Effector CD4-positive, alpha-beta T cell (primary cell): ENCODE data around the gene YJEFN3.

Source experiments
- DNase-seq: peaks from one replicate; pipeline ENCODE4 v3.0.0-alpha.2; 2020
- total RNA-seq: gene quantifications from one replicate; lab custom pipeline; 2026; lab: John Stamatoyannopoulos, UW

YJEFN3 gene
- 2.3 reads per million, percentile 5 among the genes with 10 or more reads in this experiment for total RNA-seq

DNA sequence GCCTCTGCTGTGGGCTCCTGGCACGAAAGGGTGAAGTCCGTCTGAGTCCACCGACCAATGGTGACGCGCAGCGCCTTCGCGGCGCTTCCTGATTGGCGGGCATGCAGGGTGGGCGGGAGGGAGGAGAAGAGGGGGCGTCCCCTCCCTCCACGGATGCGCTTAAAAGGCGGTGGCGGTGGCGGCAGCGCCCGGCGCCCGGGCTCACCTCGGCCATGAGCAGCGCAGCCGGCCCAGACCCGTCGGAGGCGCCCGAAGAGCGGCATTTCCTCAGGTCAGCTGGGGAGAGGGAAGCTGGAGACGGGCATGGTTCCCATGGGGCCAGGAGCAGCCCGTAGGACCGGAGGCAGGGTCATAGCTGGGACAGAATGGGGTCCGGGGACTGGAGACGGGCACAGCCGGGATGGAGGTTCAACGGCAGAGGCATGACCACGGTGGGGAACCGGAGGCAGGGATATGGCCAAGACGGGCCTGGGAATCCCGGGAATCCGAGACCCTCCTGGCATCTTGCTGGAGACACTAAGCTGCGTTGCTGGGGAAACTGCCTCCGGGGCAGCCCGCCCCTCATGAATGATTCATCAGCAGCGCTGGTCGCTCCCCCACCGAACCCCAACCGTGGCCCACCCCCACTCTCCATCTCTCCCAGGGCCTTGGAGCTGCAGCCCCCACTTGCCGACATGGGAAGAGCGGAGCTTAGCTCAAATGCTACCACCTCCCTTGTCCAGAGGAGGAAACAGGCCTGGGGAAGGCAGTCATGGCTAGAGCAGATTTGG, at the start of gene YJEFN3:
YJEFN3 (plus strand) TSS at position 191 of the 770 bp plus-strand sequence; CDS start at position 213, 22 bp downstream.
- DNase-seq, result no peak

DNA sequence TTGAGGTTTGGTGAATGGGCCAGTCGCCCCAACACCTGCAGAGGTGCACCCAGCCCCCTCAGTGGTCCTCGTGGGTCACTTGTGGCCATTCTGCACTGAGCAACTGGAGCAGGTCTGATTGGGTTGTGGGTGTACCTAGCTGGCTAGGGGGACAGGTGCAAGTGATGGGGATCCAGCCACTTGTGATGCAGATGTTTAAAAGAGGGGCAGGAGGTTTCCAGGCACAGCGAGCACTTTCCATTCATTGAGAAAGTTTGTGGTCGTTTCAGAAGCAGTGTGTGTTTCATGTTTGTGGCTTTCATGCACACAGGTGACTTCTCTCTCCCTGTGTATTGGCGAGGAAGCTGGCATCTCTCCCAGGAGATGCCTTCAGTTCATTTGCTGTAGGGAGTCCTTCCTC, 48.0 kb upstream of the YJEFN3 start:
- DNase-seq, result no peak

GRCh38 chr19:19482809-19483596, 45.7 kb upstream of the YJEFN3 start:
- DNase-seq, result no peak

GRCh38 chr19:19485161-19485997, 43.3 kb upstream of the YJEFN3 start:
- no peak for DNase-seq

DNA sequence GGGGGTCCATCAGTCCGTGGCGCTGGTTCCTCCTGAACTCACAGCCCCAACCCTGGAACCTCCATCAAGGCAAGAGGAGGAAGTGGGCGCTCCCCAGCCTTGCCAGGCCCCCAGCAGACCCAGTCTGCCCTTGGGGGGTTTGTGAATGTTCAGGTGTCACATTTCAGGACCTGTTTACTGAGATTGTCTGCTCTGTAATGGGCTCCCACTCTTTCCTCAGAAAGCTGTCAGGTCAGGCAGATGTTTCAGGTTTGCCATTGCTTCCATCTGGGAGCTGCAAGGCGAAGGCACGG, 42.8 kb upstream of the YJEFN3 start:
- DNase-seq, result no peak

- DNase-seq, result no peak
These were observed 42.2 kb upstream of the YJEFN3 start for GRCh38 chr19:19486343-19487076.

- DNase-seq, result no peak
These were observed 41.4 kb upstream of the YJEFN3 start for GRCh38 chr19:19487077-19487949.

DNA sequence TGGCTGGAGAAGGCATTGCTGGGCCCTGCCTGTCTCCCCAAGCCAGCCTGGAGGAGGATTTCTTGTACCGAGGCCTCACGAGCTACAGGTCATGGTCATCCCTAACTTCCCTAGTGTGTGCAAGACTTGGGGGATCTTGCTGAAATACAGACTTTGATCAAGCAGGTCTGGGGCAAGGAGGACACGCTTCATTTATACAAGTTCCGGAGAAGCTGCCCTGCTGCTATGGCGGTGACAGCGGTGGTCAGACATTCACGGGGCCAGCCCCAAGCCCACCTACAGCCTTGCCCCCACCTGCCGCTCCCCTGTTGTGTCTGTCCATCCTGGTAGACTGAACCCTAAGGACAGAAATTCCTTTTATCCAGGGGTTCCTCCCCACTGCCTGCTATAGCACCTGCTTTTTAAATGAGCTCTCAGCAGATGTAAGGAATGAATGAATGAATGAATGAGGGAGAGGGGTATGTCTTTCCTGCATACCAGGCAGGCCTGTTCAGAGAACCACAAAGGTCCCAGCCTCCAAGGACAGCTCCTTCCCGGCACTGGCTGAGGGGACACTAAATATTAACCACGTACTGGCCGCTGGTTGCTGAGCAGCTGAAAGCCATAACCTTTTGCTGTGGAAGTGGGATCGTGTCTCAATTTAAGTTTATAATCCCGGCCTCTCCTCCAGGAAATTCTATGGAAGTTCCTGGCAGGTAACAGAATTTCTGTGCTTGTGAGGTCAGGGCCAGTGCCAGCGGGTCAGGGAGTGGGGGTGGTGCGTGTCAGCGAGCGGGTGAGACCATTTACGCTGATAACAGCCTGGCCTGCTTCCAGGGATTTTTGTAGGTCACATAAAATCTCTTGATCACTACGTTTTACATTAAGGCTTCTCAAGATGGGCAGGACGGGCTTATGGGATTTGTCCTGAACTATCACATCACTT, 40.5 kb upstream of the YJEFN3 start:
- no peak for DNase-seq

DNA sequence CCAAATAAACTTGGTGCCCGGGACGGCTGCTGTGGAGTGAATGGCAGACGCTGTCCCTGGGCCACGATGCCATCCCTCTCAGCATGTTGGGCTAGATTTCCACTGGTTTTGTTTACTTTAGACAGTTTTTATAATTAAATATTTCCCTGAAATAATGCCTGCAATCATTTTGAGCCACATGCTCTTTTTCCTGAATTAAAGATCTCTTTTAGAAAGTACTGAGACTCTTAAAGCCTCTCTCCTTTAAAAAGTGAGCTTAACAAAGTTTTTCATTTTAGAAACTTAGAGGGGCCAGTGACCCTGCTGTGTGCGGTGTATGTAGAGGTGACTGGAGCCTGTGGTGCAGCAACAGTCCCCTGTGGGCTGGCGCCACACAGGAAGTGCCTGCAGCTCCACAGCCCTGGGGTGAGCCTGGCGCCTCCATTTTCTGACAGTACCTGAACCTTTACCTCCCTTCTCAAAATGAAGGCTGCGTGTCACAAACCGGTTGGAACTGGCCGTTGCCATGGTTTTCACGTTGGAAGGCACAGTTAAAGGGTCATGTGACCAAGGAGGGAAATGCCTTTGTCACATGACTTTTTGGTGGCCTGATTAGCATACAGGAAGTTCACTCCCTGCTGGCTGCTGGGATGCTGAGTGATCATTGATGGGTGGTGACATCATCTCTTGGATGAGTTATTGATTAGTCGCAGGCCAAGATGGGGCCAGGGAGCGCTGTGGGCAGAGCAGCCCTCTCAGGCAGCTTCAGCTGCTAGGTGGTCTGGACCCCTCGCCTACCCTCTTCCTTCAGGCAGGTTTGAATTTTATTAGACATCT, 39.6 kb upstream of the YJEFN3 start:
- peak; percentile 91 for DNase-seq

DNA sequence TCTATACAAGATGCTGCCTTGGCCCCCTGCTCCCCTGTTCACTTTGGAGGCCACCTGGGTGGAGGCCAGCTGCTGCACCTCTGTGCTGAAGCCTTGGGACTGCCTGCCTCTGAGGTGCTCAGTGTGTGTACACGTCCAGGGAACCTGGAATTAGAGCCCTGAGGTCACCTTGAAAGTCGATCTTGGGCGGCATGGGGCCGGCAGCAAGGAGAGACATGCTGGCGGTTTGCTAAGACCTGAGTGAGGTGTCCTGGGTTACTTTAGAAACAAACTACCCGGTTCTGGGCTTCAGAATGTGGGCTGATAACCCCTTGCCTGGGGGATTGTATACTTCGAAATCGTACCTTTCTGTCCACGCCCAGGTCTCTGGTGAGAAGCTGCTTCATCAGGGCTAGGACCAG, 38.9 kb upstream of the YJEFN3 start:
- DNase-seq, result no peak

GRCh38 chr19:19490214-19490968, 38.3 kb upstream of the YJEFN3 start:
- peak; percentile 84 for DNase-seq

DNA sequence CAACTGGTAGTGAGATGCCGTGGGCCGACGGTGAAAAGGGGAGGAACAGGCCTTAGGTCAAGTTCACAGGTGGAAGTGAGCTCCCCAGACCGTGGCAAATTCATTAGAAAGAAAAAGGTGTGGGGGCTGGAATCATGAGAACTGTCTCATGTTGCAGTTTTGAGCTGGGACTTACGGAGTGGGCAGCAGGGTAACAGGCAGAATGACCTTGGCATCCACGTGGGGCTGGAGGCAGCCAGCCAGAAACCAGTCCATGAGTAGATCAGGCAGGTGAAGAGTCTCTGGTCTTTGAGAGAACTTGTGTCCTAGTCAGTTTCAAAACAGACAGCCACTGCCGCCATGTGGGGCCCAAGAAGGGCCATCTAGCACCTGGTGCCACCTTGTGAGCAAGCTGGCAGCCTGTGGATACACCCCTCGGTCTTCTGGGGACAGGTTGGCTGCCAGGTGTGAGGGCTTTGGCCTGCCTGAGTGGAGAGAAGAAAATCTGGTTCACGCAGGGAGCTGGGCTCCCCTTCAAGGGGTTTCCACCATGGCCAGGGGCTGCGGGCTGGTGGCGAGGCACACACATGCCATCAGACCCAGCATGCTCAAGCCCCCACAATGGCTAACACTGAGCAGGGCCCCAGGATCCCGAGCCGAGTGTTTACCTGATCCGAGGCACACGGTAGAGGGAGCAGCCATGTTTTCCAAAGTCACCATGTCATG, 37.2 kb upstream of the YJEFN3 start:
- no peak for DNase-seq

GRCh38 chr19:19492026-19492610, 36.6 kb upstream of the YJEFN3 start:
- DNase-seq, result no peak

GRCh38 chr19:19493841-19494546, 34.7 kb upstream of the YJEFN3 start:
- DNase-seq, result no peak

- no peak for DNase-seq
These were observed 32.8 kb upstream of the YJEFN3 start for GRCh38 chr19:19495614-19496603.
